T-helper 2 cell treated with Interferon-gamma antibody and Interleukin-4, amounts not matched to agents 5 μg/mL and 100 μg/mL, for 36 hours (primary cell): ENCODE data around the gene RYR3.
"Not testable (repeated sequence)": the region's sequence is repeated elsewhere in the genome, so short reads cannot be mapped to it uniquely, and the experiment has no call there.

Source experiments
- DNase-seq: peaks from one replicate; pipeline ENCODE4 v3.0.0; 2021; ENCODE audit warnings: low spot score
- H3K27ac Mint-ChIP-seq: one replicate; pipeline ENCODE4 v1.8.0; 2021; ENCODE audit warnings: mild to moderate bottlenecking, mixed read lengths
- H3K27me3 Mint-ChIP-seq: one replicate; pipeline ENCODE4 v1.8.0; 2021; ENCODE audit warnings: low read depth, mixed read lengths
- H3K36me3 Mint-ChIP-seq: one replicate; pipeline ENCODE4 v1.8.0; 2021; ENCODE audit warnings: low read depth, mixed read lengths
- H3K4me1 Mint-ChIP-seq: one replicate; pipeline ENCODE4 v1.8.0; 2021; ENCODE audit warnings: low read depth, mixed read lengths
- H3K4me3 Mint-ChIP-seq: one replicate; pipeline ENCODE4 v1.8.0; 2022; ENCODE audit warnings: mild to moderate bottlenecking, moderate library complexity, mixed read lengths
- H3K9me3 Mint-ChIP-seq: one replicate; pipeline ENCODE4 v1.8.0; 2021; ENCODE audit warnings: mixed read lengths

The RYR3 gene

DNA sequence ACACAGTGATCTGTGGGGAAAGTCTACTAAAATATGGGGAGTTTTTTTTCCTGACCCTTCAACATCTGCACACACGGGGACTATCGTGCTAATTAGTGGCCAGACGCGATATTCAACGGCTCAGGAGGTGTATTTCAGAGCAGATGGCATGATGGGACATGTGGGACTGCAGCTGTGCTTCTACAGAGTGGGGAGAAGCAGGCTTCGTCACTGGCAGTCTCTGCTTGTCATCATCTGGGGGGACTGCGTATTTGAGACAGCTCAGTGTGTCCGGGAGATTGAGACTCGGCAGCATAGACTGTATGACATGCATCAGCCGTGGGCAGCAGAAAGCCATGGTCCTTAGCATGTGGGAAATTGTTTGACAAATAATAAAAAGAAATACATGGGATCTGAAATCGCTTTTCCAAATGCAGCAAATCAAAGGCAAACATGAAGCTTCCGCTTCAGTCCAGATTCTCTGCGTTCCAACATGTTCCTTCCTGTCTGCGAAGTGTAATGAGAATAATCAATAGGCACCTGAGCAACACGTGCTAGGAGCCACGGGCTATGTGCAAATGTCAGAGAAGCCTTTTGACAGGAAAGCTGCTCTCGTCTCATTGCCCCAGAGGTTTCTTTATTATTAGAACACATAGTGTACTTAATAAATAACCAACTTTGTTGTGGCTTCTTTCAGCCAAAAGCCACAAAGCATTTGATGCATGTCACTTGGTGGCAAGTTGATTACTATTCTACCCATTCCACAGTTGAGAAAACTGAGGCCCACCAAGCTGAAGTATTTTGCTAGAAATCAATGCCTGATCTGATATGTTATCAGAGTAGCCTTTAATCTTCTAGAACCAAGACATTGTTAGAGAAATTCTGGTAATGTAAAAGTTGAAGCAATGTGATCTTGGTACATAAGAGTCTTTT is 276.3 kb downstream of the RYR3 start:
- no peak overlapping the region for H3K27ac Mint-ChIP-seq
- no peaks in the 10 kb centered on the region for H3K36me3 Mint-ChIP-seq
- H3K27me3 Mint-ChIP-seq: no peaks in the 10 kb centered on the region
- no peaks in the 10 kb centered on the region for H3K9me3 Mint-ChIP-seq
- no peaks in the 10 kb centered on the region for H3K4me1 Mint-ChIP-seq
- DNase-seq: no peak
- no peak overlapping the region for H3K4me3 Mint-ChIP-seq

DNA sequence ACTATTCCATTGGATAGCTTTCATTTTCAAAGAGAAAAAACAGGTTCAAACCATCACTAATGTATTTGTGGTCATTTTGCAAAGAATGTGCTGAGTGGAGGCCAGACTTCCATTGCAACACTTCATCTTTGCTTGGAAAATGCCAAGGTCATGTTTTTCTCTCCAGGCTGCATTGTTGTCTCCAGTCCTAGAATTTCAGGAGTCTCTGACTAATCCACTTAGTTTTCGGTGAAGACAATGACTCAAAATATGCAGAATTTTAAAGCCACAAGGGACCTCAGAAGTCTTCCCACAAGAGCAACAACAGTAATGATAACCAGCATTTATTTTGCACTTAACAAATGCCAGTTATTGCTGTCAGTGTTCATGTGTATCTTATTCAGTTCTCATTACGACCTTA is 277.0 kb downstream of the RYR3 start:
- Mint-ChIP-seq H3K9me3 (no peaks in the 10 kb centered on the region), H3K27ac (no peak overlapping the region), H3K4me1 (no peaks in the 10 kb centered on the region), H3K36me3 (no peaks in the 10 kb centered on the region), H3K4me3 (no peak overlapping the region), H3K27me3 (no peaks in the 10 kb centered on the region)
- no peak for DNase-seq

DNA sequence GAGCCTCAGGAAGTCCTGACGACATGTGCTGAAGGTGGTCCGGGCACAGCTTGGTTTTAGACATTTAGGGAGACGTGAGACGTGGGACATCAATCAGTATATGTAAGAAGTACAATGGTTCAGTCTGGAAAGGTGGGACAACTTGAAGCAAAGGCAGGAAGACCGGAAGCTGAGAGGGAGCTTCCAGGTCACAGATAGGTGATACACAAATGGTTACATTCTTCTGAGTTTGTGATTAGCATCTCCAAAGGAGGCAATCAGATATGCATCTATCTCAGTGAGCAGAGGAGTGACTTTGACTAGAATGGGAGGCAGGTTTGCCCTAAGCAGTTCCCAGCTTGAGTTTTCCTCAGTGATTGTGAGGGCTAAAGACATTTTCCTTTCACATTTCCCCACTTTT is 282.1 kb downstream of the RYR3 start:
- Mint-ChIP-seq H3K9me3 (no peaks in the 10 kb centered on the region), H3K27me3 (no peaks in the 10 kb centered on the region), H3K4me1 (no peaks in the 10 kb centered on the region), H3K27ac (no peak overlapping the region), H3K4me3 (no peak overlapping the region), H3K36me3 (no peaks in the 10 kb centered on the region)
- no peak for DNase-seq

DNA sequence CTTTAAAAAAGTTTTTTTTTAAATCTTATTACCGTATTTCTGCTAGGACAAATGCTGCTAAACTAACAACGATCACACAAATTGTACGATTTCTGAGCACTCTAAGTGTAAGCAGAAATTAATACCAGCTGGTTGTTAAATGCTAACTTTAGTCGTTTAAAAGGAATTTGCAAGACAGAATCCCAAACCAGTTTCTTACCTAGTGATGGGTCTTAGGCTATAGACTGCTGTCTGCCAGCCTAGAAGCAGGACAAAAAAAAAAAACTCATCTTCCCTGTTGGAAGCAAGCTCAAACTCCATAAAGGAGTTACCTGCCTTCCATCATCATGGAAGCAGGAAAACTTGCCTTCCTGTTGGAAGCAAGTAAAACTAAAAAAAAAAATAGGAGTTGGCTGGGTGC is 287.6 kb downstream of the RYR3 start:
- H3K36me3 Mint-ChIP-seq, H3K4me1 Mint-ChIP-seq, H3K27me3 Mint-ChIP-seq, H3K4me3 Mint-ChIP-seq, DNase-seq, H3K9me3 Mint-ChIP-seq, H3K27ac Mint-ChIP-seq: not testable (repeated sequence)

DNA sequence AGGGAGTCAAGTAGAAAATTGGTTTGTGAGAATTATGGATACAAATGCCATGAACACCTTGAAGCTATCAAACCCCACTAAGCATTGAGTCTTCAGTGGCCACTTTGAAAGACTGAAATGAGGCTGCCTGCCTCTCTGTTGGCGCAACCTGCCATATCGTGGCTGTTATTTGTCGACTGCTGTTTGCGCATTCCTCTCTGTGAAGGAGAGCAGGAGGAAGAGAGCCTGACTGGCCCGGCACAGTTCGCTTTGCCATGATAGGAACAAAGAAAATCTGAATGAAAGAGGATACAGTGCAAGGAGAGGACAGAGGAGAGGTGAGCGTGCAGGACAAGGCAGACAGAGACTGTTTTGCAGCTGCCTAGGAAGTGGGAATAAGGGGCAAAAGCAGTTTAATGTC is 289.4 kb downstream of the RYR3 start:
- H3K36me3 Mint-ChIP-seq: no peaks in the 10 kb centered on the region
- DNase-seq: no peak
- no peaks in the 10 kb centered on the region for H3K9me3 Mint-ChIP-seq
- no peaks in the 10 kb centered on the region for H3K4me1 Mint-ChIP-seq
- H3K4me3 Mint-ChIP-seq: no peak overlapping the region
- no peaks in the 10 kb centered on the region for H3K27me3 Mint-ChIP-seq
- H3K27ac Mint-ChIP-seq: no peak overlapping the region

DNA sequence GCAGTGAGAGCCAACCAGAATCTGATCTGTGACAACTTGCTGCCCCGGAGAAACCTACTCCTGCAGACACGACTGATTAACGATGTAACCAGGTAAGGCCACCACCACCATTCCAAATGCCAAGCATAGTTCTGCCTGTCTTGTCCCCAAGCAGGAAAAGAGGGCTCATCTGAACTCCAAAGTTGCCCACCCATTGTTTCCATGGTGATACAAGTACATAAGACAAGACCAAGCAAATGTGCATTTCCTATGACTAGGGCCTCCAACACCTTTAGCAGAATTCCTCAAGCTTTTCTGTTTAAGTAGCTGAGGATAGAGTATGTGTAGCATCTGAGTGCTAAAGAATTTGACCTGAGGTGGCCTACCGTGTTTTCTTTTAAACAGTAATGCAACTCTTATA is 290.7 kb downstream of the RYR3 start:
- Mint-ChIP-seq H3K4me3 (no peak overlapping the region), H3K27ac (no peak overlapping the region), H3K36me3 (no peaks in the 10 kb centered on the region)

DNA sequence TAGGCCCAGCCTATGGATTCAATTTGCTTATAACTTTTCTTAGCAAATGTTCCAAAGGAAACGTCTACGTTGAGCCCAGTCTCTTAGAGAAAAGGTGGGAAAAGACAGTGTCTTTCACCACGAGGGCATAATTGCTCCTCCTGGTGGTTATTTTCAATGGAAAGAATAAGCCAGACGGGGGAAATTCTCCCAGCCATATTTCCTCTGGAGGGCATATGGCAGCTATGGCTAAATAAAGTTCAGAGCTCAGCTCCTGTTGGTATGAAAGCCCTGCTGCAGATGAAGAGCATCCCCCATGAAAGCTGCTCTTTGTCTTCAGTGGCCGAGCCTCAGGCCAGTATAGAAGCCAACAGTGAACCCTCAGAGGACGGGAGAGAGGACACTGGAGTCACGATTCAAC is 297.9 kb downstream of the RYR3 start:
- H3K36me3 Mint-ChIP-seq: no peaks in the 10 kb centered on the region
- H3K27me3 Mint-ChIP-seq: no peaks in the 10 kb centered on the region
- no peak overlapping the region for H3K27ac Mint-ChIP-seq
- no peaks in the 10 kb centered on the region for H3K9me3 Mint-ChIP-seq
- no peaks in the 10 kb centered on the region for H3K4me1 Mint-ChIP-seq
- no peak for DNase-seq
- no peak overlapping the region for H3K4me3 Mint-ChIP-seq

More for the DNA sequence above, 290.7 kb downstream of the RYR3 start:
- DNase-seq: no peak
- Mint-ChIP-seq H3K27me3 (no peaks in the 10 kb centered on the region), H3K4me1 (no peaks in the 10 kb centered on the region), H3K9me3 (no peaks in the 10 kb centered on the region)

DNA sequence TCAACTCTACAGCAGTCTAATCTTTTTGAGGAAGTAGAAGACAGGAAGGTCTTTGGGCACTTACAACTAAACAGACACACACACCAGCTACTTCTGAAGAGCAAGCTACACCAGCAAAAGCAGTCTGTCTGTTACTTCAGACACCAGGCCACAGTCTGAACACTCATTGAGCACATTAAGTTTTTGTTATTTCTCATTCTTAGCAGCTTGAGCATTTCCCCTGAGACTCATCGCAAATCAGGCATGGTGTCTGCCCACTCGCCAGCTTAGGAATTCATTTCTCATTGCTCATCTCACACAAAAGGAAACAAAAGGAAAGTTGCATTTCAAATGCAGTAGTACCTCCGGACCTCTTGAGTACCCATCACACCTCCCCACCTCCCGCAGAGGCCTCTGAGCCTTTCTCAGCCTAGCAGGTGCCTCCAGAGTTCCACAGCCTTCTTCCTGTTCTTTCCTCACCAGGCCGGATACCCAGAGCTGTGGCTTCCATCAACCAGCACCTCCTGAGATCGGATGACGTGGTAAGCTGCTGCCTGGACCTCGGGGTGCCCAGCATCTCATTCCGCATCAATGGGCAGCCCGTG is 302.0 kb downstream of the RYR3 start:
- H3K27me3 Mint-ChIP-seq: peaks cover 3% of the 10 kb centered on the region
- H3K36me3 Mint-ChIP-seq: no peaks in the 10 kb centered on the region
- no peak overlapping the region for H3K27ac Mint-ChIP-seq
- H3K9me3 Mint-ChIP-seq: no peaks in the 10 kb centered on the region
- no peak for DNase-seq
- H3K4me3 Mint-ChIP-seq: no peak overlapping the region
- no peaks in the 10 kb centered on the region for H3K4me1 Mint-ChIP-seq

DNA sequence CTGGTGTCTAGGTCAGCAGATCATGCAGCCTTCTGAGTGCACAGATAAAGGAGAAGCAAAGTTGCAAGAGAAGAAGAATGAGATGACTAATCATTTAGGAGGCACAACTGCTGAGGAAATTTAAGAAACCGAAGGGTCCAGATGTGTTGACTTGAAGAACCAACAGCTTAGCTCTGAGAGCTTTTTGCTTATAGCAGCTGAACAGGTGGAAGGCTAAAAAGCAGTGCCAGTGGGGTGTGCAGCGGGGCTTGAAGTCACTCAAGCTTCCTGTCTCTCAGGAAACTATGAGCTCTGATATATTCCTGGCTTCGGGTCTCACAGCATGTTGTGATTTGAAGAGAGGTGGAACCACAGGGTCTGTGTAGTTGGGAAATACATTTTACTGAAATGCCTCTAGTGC is 305.7 kb downstream of the RYR3 start:
- Mint-ChIP-seq H3K36me3 (no peaks in the 10 kb centered on the region), H3K4me3 (no peak overlapping the region), H3K9me3 (no peaks in the 10 kb centered on the region), H3K27me3 (peaks cover 3% of the 10 kb centered on the region), H3K4me1 (no peaks in the 10 kb centered on the region), H3K27ac (no peak overlapping the region)
- no peak for DNase-seq

DNA sequence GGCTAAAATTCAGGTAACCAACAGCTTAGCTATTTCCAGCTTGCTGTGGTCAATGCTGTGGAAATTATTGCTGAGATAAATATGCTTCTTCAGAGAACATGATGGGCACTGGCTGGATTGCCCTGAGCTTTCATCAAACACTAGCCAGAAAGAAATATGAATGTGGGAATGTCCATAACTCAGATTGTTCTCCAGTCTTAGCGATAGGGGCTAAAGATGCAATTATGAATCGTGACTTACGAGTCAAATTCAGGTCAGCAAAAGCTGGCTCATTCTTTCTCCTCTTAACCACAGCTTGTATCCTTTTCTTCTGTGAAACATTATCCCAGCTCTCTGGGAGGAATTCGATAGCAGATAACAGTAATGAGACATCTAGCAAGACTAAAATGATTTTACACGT is 307.6 kb downstream of the RYR3 start:
- Mint-ChIP-seq H3K9me3 (no peaks in the 10 kb centered on the region), H3K27ac (no peak overlapping the region), H3K4me1 (no peaks in the 10 kb centered on the region), H3K36me3 (no peaks in the 10 kb centered on the region), H3K4me3 (no peak overlapping the region), H3K27me3 (peaks cover 3% of the 10 kb centered on the region)
- DNase-seq: no peak

DNA sequence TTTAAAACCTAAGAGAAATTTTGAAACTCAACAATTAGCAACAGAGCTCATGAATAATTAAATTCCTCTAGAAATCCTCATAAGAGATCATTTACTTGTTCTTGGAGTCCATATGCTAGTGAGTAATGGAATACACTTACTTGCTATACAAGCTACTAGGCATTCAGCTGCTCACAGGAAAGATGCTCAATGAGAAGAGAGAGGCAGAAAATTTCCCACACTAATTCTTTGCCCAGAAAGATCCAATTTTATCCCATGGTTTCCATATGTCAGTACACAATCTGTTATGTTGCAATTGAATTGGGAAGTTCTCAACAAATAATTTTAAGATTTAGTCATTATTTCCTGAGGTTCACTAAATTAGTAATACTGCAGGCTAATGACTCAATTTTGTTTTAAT is 310.4 kb downstream of the RYR3 start:
- H3K9me3 Mint-ChIP-seq: peaks cover 2% of the 10 kb centered on the region
- H3K4me3 Mint-ChIP-seq: no peak overlapping the region
- peaks cover 2% of the 10 kb centered on the region for H3K27me3 Mint-ChIP-seq
- DNase-seq: no peak
- no peak overlapping the region for H3K27ac Mint-ChIP-seq
- no peaks in the 10 kb centered on the region for H3K4me1 Mint-ChIP-seq
- no peaks in the 10 kb centered on the region for H3K36me3 Mint-ChIP-seq

DNA sequence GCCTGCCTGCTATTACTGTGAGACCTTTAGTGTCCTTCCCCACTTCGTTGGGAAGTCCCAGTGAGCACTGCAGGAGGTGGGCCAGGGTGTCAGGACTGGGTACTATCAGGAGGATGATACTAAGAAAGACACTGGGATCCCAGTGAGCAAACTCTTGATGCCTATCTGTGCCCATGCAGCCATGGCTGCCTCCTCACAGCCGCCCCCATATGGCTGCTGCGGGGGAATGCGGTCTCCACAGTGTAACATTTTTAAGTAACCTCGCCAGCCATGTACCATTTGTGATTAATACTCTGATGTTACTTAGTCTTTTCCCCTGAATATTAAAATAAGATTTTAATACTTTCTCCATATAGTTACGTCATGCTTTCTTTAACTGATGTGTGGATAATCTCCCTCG is 312.2 kb downstream of the RYR3 start:
- Mint-ChIP-seq H3K4me1 (no peaks in the 10 kb centered on the region), H3K27me3 (no peaks in the 10 kb centered on the region), H3K27ac (no peak overlapping the region), H3K9me3 (peaks cover 3% of the 10 kb centered on the region), H3K4me3 (no peak overlapping the region), H3K36me3 (no peaks in the 10 kb centered on the region)
- no peak for DNase-seq

DNA sequence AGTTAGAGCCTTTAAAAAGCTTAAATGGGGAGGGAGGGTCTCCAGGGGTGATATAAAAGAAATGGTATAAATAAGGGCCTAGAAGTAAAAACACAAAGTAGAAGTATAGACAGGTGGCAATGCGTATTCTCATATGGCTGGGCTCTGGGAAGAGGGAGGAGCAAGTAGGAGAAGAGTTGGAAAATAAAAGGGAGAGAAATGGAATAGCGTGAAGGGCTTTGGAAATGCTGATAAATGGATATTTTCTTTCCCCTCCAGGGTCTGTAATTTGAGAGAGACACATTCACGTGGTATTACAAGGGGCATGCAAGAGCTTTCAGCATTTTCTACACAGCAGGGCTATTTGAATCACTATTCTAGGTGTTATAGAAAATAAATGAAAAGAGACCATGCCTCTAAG is 313.7 kb downstream of the RYR3 start:
- Mint-ChIP-seq H3K4me3 (no peak overlapping the region), H3K27me3 (no peaks in the 10 kb centered on the region), H3K36me3 (no peaks in the 10 kb centered on the region), H3K9me3 (peaks cover 3% of the 10 kb centered on the region), H3K4me1 (no peaks in the 10 kb centered on the region), H3K27ac (no peak overlapping the region)
- no peak for DNase-seq

DNA sequence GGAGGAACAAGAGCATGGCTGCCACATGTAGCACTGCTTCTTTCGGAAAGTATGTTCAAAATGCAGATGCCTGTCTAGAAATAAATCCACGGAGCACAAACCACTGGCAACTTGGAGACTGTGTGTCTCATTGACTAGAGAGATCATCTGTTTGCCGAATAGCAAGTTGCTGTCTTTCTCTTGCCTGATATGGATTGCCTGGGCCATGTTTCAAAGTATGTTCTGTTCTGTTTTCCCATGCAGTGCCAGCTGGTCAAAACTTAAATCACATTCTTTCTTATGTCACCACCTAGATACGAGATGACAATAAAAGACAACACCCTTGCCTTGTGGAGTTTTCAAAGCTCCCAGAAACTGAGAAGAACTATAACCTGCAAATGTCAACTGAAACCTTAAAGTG is 318.9 kb downstream of the RYR3 start:
- H3K27ac Mint-ChIP-seq: no peak overlapping the region
- H3K4me3 Mint-ChIP-seq: no peak overlapping the region
- DNase-seq: no peak
- H3K4me1 Mint-ChIP-seq: no peaks in the 10 kb centered on the region
- no peaks in the 10 kb centered on the region for H3K27me3 Mint-ChIP-seq
- peaks cover 3% of the 10 kb centered on the region for H3K9me3 Mint-ChIP-seq
- H3K36me3 Mint-ChIP-seq: no peaks in the 10 kb centered on the region

DNA sequence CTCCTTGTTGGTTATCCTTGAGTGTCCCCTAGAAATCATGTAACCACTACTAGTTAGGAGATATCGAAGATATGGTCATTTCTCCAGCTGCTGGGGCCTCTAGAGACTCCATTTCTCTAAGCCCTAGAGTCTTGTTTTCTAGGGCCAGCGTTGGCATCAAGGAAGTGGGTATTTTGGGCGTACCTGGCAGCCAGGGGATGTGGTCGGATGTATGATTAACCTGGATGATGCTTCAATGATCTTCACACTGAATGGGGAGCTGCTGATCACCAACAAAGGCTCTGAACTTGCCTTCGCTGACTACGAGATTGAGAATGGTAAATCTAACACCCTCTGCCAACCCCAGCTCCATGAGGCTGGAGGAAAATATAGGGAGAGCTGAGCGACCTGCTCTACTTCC is 325.5 kb downstream of the RYR3 start:
- no peaks in the 10 kb centered on the region for H3K9me3 Mint-ChIP-seq
- no peak for DNase-seq

More for the DNA sequence above, 325.5 kb downstream of the RYR3 start:
- H3K27ac Mint-ChIP-seq: no peak overlapping the region
- no peaks in the 10 kb centered on the region for H3K4me1 Mint-ChIP-seq
- H3K27me3 Mint-ChIP-seq: peaks cover 6% of the 10 kb centered on the region
- no peaks in the 10 kb centered on the region for H3K36me3 Mint-ChIP-seq
- no peak overlapping the region for H3K4me3 Mint-ChIP-seq
